Stimulated activated CD4-positive, alpha-beta T cell treated with anti-CD3 and anti-CD28 coated beads, Interleukin-4, amount 100 ng/mL, for 1 hour (primary cell): Measurements from ENCODE around the gene ACADSB.

Source experiments
- DNase-seq: peaks from one replicate; pipeline ENCODE4 v3.0.0-alpha.2; 2020

The ACADSB gene

GRCh38 chr10:123008355-123009104 lies at the start of gene ACADSB, which contains the start of gene IKZF5:
ACADSB (plus strand) TSS chr10:123009006; CDS start chr10:123009030, 24 bp downstream.
IKZF5 (minus strand) TSS chr10:123008795; CDS start chr10:122998625, 10,170 bp downstream.
- peak; percentile 93 for DNase-seq

- DNase-seq = no peak
Measured at GRCh38 chr10:122962405-122962804, 46.4 kb upstream of the ACADSB start.

- no peak for DNase-seq
Measured at GRCh38 chr10:122966879-122967278, 41.9 kb upstream of the ACADSB start.

GRCh38 chr10:122968698-122969097 lies 40.1 kb upstream of the ACADSB start:
- no peak for DNase-seq

- no peak for DNase-seq
Measured at GRCh38 chr10:122974023-122974422, 34.8 kb upstream of the ACADSB start.

- DNase-seq = no peak
Measured at GRCh38 chr10:122974543-122975064, 34.2 kb upstream of the ACADSB start.

GRCh38 chr10:122980209-122981065 lies 28.4 kb upstream of the ACADSB start, which contains the start of gene PSTK:
PSTK (plus strand) TSS chr10:122980401; CDS start chr10:122980480, 79 bp downstream.
- peak; percentile 87 for DNase-seq

GRCh38 chr10:122981066-122981464 lies 27.7 kb upstream of the ACADSB start:
- no peak for DNase-seq

GRCh38 chr10:122983898-122984297 lies 24.9 kb upstream of the ACADSB start:
- DNase-seq = no peak

GRCh38 chr10:122984708-122985107 lies 24.1 kb upstream of the ACADSB start:
- DNase-seq = no peak

- DNase-seq = no peak
Measured at GRCh38 chr10:122986335-122986734, 22.5 kb upstream of the ACADSB start.

- DNase-seq = no peak
Measured at GRCh38 chr10:122988501-122988900, 20.3 kb upstream of the ACADSB start.

- DNase-seq = no peak
Measured at GRCh38 chr10:122990278-122990677, 18.5 kb upstream of the ACADSB start.

- DNase-seq = no peak
Measured at GRCh38 chr10:122992031-122992585, 16.7 kb upstream of the ACADSB start.

- no peak for DNase-seq
Measured at GRCh38 chr10:122993797-122994336, 14.9 kb upstream of the ACADSB start.

GRCh38 chr10:122995936-122996335 lies 12.9 kb upstream of the ACADSB start:
- no peak for DNase-seq

GRCh38 chr10:122997864-122998263 lies 10.9 kb upstream of the ACADSB start:
- DNase-seq = no peak

GRCh38 chr10:122998360-122998917 lies 10.4 kb upstream of the ACADSB start:
- DNase-seq = no peak

- DNase-seq = no peak
Measured at GRCh38 chr10:122998934-122999333, 9.9 kb upstream of the ACADSB start.

GRCh38 chr10:122999347-122999746 lies 9.5 kb upstream of the ACADSB start:
- DNase-seq = no peak

- no peak for DNase-seq
Measured at GRCh38 chr10:123000155-123000554, 8.7 kb upstream of the ACADSB start.

GRCh38 chr10:123001370-123001769 lies 7.4 kb upstream of the ACADSB start:
- no peak for DNase-seq

- no peak for DNase-seq
Measured at GRCh38 chr10:123004298-123004697, 4.5 kb upstream of the ACADSB start.
